MM.1S (cell line): Measurements from ENCODE around the gene NFKB1.

Experiments used
- EZH2 ChIP-seq: fragments of 300-600 bp; sonication (generic); optimal IDR thresholded peaks from 2 replicates; pipeline ENCODE3; 2017; ENCODE audit warnings: low read depth, mild to moderate bottlenecking, antibody characterized with exemption, low read length, mixed read lengths
- TF ChIP-seq, protein P1 (sequence below): fragments of 300-600 bp; sonication (generic); IDR thresholded peaks from 2 replicates; pipeline ENCODE4 v1.5.1; 2016; ENCODE audit warnings: antibody characterized with exemption, low read length, mixed read lengths

DNA sequence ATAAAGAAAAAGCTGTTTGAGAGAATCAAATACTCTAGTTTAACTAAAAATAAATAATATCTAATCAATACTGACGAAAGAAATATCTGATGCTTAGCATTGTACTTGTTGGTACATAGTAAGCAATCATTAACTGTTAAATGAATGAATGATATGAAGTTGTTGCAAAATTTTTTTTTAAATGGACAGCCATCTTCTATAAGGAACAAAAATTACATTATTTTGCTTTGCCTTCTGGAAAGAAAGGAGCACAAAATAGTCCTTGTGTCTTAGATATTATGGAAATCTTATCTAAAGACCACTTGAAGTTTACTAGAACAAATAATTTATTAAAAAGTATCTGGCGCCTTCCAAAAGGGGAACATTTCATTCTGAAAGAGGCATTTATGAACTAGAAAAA lies 4.5 kb downstream of the NFKB1 start:
- TF ChIP-seq, protein P1, sequence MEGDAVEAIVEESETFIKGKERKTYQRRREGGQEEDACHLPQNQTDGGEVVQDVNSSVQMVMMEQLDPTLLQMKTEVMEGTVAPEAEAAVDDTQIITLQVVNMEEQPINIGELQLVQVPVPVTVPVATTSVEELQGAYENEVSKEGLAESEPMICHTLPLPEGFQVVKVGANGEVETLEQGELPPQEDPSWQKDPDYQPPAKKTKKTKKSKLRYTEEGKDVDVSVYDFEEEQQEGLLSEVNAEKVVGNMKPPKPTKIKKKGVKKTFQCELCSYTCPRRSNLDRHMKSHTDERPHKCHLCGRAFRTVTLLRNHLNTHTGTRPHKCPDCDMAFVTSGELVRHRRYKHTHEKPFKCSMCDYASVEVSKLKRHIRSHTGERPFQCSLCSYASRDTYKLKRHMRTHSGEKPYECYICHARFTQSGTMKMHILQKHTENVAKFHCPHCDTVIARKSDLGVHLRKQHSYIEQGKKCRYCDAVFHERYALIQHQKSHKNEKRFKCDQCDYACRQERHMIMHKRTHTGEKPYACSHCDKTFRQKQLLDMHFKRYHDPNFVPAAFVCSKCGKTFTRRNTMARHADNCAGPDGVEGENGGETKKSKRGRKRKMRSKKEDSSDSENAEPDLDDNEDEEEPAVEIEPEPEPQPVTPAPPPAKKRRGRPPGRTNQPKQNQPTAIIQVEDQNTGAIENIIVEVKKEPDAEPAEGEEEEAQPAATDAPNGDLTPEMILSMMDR: no peak
- no peak for TF ChIP-seq EZH2
